ENCODE results near the gene SEMA5A.

SEMA5A gene

DNA sequence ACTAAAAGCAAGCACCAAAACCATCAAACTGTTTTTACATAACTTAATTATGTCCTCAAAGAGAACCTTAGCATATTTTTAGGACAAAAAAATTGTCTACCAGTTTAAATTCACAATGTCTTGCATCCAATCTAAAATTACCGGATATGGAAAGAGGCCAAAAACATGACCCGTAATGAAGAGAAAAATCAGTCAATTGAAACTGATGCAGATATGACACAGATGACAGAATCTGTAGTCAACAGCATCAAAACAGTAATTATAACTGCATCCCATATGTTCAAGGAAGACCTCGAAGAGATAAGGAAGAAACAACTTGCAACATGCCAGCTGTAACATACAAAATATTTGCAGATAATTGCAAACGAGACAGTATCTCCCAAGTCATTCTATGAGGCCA lies 473.2 kb downstream of the SEMA5A start:
- no peaks in the 10 kb centered on the region for H3K9me3 ChIP-seq (ENCODE audit: control insufficient read depth, insufficient read depth, low read length)
- DNase-seq (ENCODE audit: low read depth, low spot score) = no peak
- H3K27me3 ChIP-seq (ENCODE audit: control insufficient read depth, insufficient read depth, low read length) = no peaks in the 10 kb centered on the region
- no peak overlapping the region for H3K4me3 ChIP-seq (ENCODE audit: low read length)
- no CpG with 5 or more reads among the region's 4 CpGs for WGBS (ENCODE audit: insufficient coverage, insufficient read length)
- no peaks in the 10 kb centered on the region for H3K36me3 ChIP-seq (ENCODE audit: control insufficient read depth, insufficient read depth, low read length)
- H3K27ac ChIP-seq (ENCODE audit: low read length) = no peak overlapping the region
- H3K4me1 ChIP-seq (ENCODE audit: control insufficient read depth, insufficient read depth, low read length) = no peaks in the 10 kb centered on the region

DNA sequence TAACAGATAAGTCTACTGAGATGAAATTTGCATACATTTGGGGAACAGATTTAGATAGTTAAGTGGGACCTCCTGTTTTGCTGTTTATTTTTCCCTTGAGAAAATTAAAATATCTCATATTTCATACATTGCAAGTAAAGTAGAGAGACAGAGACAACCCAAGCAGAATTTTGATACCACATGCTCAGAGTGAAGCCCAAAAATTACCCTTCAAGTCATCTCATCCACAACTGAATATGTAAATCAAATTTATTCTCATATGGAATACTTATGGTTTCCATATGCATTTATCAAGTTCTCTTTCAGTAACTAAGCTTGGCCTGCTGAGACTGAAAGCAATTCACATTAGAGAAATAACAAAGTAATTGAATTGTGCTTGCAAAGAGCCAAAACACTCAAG lies 474.4 kb downstream of the SEMA5A start:
- H3K27ac ChIP-seq (ENCODE audit: low read length) = no peak overlapping the region
- no peaks in the 10 kb centered on the region for H3K4me1 ChIP-seq (ENCODE audit: control insufficient read depth, insufficient read depth, low read length)
- H3K4me3 ChIP-seq (ENCODE audit: low read length) = no peak overlapping the region
- no peaks in the 10 kb centered on the region for H3K36me3 ChIP-seq (ENCODE audit: control insufficient read depth, insufficient read depth, low read length)
- H3K27me3 ChIP-seq (ENCODE audit: control insufficient read depth, insufficient read depth, low read length) = no peaks in the 10 kb centered on the region
- DNase-seq (ENCODE audit: low read depth, low spot score) = no peak
- H3K9me3 ChIP-seq (ENCODE audit: control insufficient read depth, insufficient read depth, low read length) = no peaks in the 10 kb centered on the region

DNA sequence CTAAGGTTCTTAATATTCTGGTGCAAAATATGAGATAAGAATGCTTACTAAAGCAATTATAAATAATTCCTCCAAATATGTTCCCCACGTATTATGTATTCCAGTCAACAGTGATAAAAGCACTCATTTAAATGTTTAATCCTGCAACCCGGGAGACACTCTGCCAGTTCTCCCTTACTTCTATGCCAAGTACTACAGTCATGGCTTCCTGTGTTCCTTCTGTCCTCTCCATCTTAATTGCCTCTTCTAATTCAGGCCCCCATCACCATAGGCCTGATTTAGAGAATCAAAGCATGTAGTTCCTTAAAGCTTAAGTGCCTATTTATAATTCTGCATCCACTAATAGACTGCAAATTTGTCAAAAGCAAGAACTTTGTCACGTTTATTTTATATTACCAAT lies 474.8 kb downstream of the SEMA5A start:
- H3K27me3 ChIP-seq (ENCODE audit: control insufficient read depth, insufficient read depth, low read length) = no peaks in the 10 kb centered on the region
- H3K4me1 ChIP-seq (ENCODE audit: control insufficient read depth, insufficient read depth, low read length) = no peaks in the 10 kb centered on the region
- H3K27ac ChIP-seq (ENCODE audit: low read length) = no peak overlapping the region
- H3K36me3 ChIP-seq (ENCODE audit: control insufficient read depth, insufficient read depth, low read length) = no peaks in the 10 kb centered on the region
- no peak for DNase-seq (ENCODE audit: low read depth, low spot score)
- no peaks in the 10 kb centered on the region for H3K9me3 ChIP-seq (ENCODE audit: control insufficient read depth, insufficient read depth, low read length)
- H3K4me3 ChIP-seq (ENCODE audit: low read length) = no peak overlapping the region
- no CpG with 5 or more reads among the region's 3 CpGs for WGBS (ENCODE audit: insufficient coverage, insufficient read length)

DNA sequence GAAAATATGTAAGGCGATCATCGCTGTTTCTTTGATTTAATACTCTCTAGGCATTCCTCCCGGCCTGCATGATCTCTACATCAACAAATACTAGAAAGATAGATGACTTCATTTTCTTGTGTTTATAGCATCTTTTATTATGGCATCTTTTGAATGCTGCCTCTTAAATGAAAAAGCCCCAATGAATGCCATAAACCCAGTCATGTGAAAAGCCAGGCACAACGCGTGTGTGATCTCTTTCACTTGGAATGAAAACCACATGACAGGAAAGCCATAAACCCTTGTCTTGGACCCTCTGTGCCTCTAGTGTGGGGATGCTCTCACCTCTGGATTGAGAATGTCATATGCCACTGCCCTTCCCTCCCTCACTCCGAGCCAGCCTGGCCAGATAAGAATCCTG lies 476.2 kb downstream of the SEMA5A start:
- no peaks in the 10 kb centered on the region for H3K4me1 ChIP-seq (ENCODE audit: control insufficient read depth, insufficient read depth, low read length)
- no peaks in the 10 kb centered on the region for H3K36me3 ChIP-seq (ENCODE audit: control insufficient read depth, insufficient read depth, low read length)
- no peaks in the 10 kb centered on the region for H3K27me3 ChIP-seq (ENCODE audit: control insufficient read depth, insufficient read depth, low read length)
- no peak for DNase-seq (ENCODE audit: low read depth, low spot score)
- WGBS (ENCODE audit: insufficient coverage, insufficient read length) = no CpG with 5 or more reads among the region's 6 CpGs
- H3K4me3 ChIP-seq (ENCODE audit: low read length) = no peak overlapping the region
- H3K9me3 ChIP-seq (ENCODE audit: control insufficient read depth, insufficient read depth, low read length) = no peaks in the 10 kb centered on the region
- no peak overlapping the region for H3K27ac ChIP-seq (ENCODE audit: low read length)

DNA sequence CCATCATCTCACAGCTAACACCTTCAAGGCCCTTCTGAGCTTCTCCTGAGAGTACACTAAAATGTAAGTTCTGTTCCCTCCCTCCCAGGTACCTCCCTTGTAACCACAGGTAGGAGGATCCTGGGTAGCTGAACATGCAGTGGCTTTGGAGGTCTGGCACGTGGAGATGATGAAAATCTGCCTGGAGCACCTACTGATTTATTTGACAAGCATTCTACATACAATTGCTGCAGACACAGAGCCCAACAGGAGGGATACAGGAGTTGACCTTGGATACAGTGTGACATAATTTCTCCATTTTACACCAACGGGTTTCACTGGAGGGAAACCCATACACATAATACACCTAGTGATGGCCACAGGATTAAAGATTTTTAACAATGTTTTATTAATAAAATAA lies 478.7 kb downstream of the SEMA5A start:
- no CpG with 5 or more reads among the region's 2 CpGs for WGBS (ENCODE audit: insufficient coverage, insufficient read length)
- Histone ChIP-seq H3K27ac (ENCODE audit: low read length) (no peak overlapping the region), H3K4me1 (ENCODE audit: control insufficient read depth, insufficient read depth, low read length) (no peaks in the 10 kb centered on the region), H3K36me3 (ENCODE audit: control insufficient read depth, insufficient read depth, low read length) (no peaks in the 10 kb centered on the region), H3K9me3 (ENCODE audit: control insufficient read depth, insufficient read depth, low read length) (no peaks in the 10 kb centered on the region), H3K4me3 (ENCODE audit: low read length) (no peak overlapping the region), H3K27me3 (ENCODE audit: control insufficient read depth, insufficient read depth, low read length) (no peaks in the 10 kb centered on the region)
- DNase-seq (ENCODE audit: low read depth, low spot score) = no peak

DNA sequence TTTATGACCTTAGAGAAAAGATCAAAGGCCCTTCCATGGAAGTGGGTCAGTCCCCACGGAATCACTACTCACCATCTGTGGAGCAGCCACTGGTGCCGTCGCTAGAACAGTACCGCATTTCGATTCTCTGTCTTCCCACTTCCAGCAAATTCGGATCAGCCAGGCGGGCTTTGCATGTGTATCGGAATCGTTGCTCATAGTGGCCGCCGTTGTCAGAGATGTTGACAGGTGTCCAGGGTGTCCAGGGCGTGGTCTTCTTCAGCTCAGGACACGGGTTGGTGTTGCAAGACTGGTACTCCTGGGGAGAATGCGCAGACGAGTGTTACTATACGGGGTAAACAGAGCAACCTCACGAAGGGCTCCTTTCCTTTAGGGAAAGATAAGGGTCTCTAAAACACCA lies 479.5 kb downstream of the SEMA5A start:
- Histone ChIP-seq H3K27me3 (ENCODE audit: control insufficient read depth, insufficient read depth, low read length) (no peaks in the 10 kb centered on the region), H3K4me3 (ENCODE audit: low read length) (no peak overlapping the region), H3K4me1 (ENCODE audit: control insufficient read depth, insufficient read depth, low read length) (no peaks in the 10 kb centered on the region), H3K9me3 (ENCODE audit: control insufficient read depth, insufficient read depth, low read length) (no peaks in the 10 kb centered on the region), H3K36me3 (ENCODE audit: control insufficient read depth, insufficient read depth, low read length) (no peaks in the 10 kb centered on the region), H3K27ac (ENCODE audit: low read length) (no peak overlapping the region)
- DNase-seq (ENCODE audit: low read depth, low spot score) = no peak
- WGBS (ENCODE audit: insufficient coverage, insufficient read length) = no CpG with 5 or more reads among the region's 17 CpGs

DNA sequence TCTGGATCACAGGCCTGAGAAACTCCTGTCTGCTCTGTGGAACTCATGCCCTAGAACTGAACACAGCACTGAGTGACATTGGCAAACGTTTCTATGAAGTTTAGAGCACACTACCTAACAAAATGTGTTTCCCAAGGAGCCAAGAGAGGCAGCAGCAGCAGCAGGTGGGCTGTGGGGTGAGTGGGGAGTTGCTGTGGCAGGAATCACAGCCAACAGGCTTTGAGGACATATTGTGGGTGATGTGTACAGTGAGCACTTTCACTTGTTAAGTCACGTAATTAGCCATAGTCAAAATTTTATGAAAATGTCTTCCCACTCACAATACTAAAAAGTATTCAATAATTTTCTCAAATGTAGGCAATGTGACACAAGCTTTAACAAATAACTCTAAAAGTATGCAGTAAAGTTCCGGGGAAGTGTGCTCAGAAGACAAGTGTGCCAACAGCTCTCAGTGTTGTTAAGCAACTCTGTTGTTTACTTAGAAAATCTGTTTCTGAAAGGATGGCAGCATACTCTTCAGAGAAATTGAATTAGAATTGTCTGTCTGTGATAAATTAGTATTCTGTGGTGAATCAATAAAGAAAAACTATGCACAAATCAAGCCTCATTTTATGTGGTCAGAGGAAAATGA lies 482.1 kb downstream of the SEMA5A start:
- Histone ChIP-seq H3K27me3 (ENCODE audit: control insufficient read depth, insufficient read depth, low read length) (no peaks in the 10 kb centered on the region), H3K9me3 (ENCODE audit: control insufficient read depth, insufficient read depth, low read length) (no peaks in the 10 kb centered on the region), H3K4me3 (ENCODE audit: low read length) (no peak overlapping the region), H3K36me3 (ENCODE audit: control insufficient read depth, insufficient read depth, low read length) (no peaks in the 10 kb centered on the region), H3K4me1 (ENCODE audit: control insufficient read depth, insufficient read depth, low read length) (no peaks in the 10 kb centered on the region), H3K27ac (ENCODE audit: low read length) (no peak overlapping the region)
- no CpG with 5 or more reads among the region's 3 CpGs for WGBS (ENCODE audit: insufficient coverage, insufficient read length)
- DNase-seq (ENCODE audit: low read depth, low spot score) = no peak

DNA sequence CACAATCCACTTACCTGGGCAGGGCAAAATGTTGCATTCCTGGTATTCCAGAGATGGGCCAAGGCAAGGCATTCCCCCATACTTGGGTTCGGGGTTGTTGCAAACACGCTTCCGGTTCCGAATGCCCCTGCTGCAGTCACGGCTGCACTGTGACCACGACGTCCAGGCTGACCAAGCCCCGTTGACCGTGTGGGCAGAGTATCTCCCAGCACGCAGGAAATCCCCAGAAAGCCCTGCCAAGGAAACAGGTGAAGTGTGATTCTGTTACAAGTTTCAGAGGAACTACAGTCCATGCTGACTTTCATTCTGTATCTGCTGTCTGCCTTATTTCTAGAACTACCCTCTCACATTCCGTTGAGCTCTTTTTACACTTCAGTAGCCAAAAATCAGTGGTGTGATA lies 483.0 kb downstream of the SEMA5A start:
- no peaks in the 10 kb centered on the region for H3K27me3 ChIP-seq (ENCODE audit: control insufficient read depth, insufficient read depth, low read length)
- no peaks in the 10 kb centered on the region for H3K36me3 ChIP-seq (ENCODE audit: control insufficient read depth, insufficient read depth, low read length)
- no CpG with 5 or more reads among the region's 11 CpGs for WGBS (ENCODE audit: insufficient coverage, insufficient read length)
- no peak overlapping the region for H3K4me3 ChIP-seq (ENCODE audit: low read length)
- H3K9me3 ChIP-seq (ENCODE audit: control insufficient read depth, insufficient read depth, low read length) = no peaks in the 10 kb centered on the region
- H3K27ac ChIP-seq (ENCODE audit: low read length) = no peak overlapping the region
- no peaks in the 10 kb centered on the region for H3K4me1 ChIP-seq (ENCODE audit: control insufficient read depth, insufficient read depth, low read length)
- no peak for DNase-seq (ENCODE audit: low read depth, low spot score)

DNA sequence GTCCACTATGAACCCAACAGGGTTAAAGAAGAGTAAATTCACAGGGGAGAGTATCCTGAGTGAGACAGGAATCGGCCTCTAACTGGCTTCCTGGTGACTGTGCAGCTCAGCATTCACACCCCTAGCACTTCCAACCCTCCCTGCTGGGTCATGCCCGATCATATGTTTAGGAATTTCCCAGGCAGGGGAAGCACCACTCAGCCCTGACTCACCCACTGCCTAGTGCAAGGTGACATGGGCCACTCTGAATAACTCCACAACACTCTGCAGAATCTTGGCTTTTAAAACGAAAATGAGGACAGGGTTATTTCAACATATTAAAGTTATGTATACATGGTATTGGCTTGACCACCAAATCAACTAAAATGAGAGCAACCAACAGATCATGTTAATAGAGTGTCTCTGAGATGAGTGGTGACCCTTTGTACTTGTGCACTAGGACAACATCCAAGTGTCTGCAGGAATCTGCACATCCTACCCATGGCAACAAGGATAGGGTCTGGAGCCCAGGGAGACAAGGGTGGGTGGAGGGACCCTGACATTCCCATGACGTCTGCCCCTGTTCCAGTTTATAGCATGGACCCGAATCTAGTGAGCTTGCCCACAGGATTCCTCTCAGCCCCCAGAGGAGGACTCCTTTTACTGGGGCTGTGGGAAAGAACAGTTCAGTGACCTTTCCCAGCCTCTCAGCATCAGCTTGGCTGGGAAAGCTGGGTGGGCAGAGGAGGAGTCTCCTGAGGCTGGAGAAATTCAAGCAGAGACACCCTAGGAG lies 485.8 kb downstream of the SEMA5A start:
- WGBS (ENCODE audit: insufficient coverage, insufficient read length) = no CpG with 5 or more reads among the region's 5 CpGs
- no peak overlapping the region for H3K27ac ChIP-seq (ENCODE audit: low read length)
- no peak overlapping the region for H3K4me3 ChIP-seq (ENCODE audit: low read length)
- H3K4me1 ChIP-seq (ENCODE audit: control insufficient read depth, insufficient read depth, low read length) = no peaks in the 10 kb centered on the region
- DNase-seq (ENCODE audit: low read depth, low spot score) = no peak
- H3K36me3 ChIP-seq (ENCODE audit: control insufficient read depth, insufficient read depth, low read length) = no peaks in the 10 kb centered on the region
- no peaks in the 10 kb centered on the region for H3K27me3 ChIP-seq (ENCODE audit: control insufficient read depth, insufficient read depth, low read length)
- H3K9me3 ChIP-seq (ENCODE audit: control insufficient read depth, insufficient read depth, low read length) = no peaks in the 10 kb centered on the region

DNA sequence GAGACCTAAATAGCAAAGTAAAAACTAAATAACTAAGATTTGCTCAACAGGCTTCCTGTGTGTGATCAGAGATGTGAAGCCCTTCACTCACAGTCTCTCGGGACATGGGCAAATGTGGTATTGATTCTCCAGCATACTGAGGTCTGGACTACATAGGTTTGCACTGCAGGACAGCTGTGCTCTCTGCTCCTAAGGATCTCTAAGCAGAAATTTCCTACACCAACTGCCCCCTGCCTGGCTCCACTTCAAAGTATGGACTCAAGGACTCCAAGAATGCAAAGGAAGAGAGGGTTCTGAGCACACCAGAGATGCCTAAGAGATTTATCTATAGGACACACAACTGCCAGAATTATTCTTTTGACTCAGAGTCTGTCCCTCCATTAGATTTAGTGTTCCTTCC lies 487.2 kb downstream of the SEMA5A start:
- no peaks in the 10 kb centered on the region for H3K9me3 ChIP-seq (ENCODE audit: control insufficient read depth, insufficient read depth, low read length)
- DNase-seq (ENCODE audit: low read depth, low spot score) = no peak
- no peaks in the 10 kb centered on the region for H3K27me3 ChIP-seq (ENCODE audit: control insufficient read depth, insufficient read depth, low read length)
- H3K4me3 ChIP-seq (ENCODE audit: low read length) = no peak overlapping the region
- no peaks in the 10 kb centered on the region for H3K36me3 ChIP-seq (ENCODE audit: control insufficient read depth, insufficient read depth, low read length)
- H3K27ac ChIP-seq (ENCODE audit: low read length) = no peak overlapping the region
- H3K4me1 ChIP-seq (ENCODE audit: control insufficient read depth, insufficient read depth, low read length) = no peaks in the 10 kb centered on the region
- no CpG with 5 or more reads among the region's 1 CpG for WGBS (ENCODE audit: insufficient coverage, insufficient read length)

DNA sequence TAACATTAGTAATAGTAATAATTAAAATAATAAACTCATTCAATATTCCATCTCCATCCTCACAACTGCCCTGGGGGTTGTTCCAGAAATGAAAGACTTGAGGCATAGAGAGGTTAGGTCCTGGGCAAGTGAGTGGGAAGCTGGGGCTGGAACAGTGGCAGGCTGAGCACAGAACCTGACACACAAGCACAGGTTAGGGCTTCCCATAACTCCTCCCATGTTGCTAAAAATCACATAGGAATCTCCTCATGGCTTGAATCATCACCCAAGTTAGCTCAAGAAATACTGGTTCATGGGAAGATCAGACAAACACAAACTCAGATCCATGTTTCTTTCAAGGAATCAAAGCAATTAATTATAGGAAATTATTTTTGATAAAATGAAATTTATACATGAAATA lies 487.7 kb downstream of the SEMA5A start:
- no peaks in the 10 kb centered on the region for H3K36me3 ChIP-seq (ENCODE audit: control insufficient read depth, insufficient read depth, low read length)
- no peak overlapping the region for H3K4me3 ChIP-seq (ENCODE audit: low read length)
- no peaks in the 10 kb centered on the region for H3K4me1 ChIP-seq (ENCODE audit: control insufficient read depth, insufficient read depth, low read length)
- no peak overlapping the region for H3K27ac ChIP-seq (ENCODE audit: low read length)
- no peaks in the 10 kb centered on the region for H3K27me3 ChIP-seq (ENCODE audit: control insufficient read depth, insufficient read depth, low read length)
- no peak for DNase-seq (ENCODE audit: low read depth, low spot score)
- H3K9me3 ChIP-seq (ENCODE audit: control insufficient read depth, insufficient read depth, low read length) = no peaks in the 10 kb centered on the region
